Measurements from ENCODE around the gene RALGPS1. TPM values are rescaled to one million over a fixed set of nuclear protein-coding genes. Genes with fewer than 3 reads are reported as not detected.

RALGPS1 gene
- total RNA-seq, 2 experiments from 2014 or later: 1.9 to 2.2 TPM

DNA sequence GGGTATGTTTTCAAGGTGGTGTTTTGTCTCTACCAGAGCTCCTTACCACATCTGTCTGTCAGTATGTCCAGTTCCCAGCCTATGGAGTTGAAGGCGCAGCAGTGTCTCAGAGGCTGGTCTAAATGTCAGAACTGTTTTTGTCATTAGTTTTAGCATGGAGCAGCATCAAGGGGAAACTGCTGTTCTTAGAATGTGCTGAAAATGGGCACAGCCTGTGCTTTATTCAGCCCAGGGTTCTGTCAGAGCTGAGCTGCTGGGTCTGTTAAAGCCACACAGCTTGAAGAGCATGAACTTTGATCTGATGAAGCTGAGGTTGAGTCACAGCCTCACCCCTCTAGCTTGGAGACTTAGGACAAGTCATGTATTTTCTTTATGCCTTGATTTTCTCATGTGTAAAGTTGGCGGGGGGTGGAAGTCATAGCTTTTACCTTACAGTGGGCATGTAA, 71.9 kb downstream of the RALGPS1 start:
- ATAC-seq (peak; percentile 82), DNase-seq (peak; percentile 66)
- Mint-ChIP-seq H3K36me3 (ENCODE audit: low read depth) (peaks cover 5% of the 10 kb centered on the region), H3K27ac (peak overlapping the region; percentile 51), H3K4me3 (peak overlapping the region; percentile 19), H3K4me1 (ENCODE audit: low read depth) (peaks cover 40% of the 10 kb centered on the region), H3K27me3 (peaks cover 73% of the 10 kb centered on the region), H3K9me3 (peaks cover 5% of the 10 kb centered on the region)
- CTCF ChIA-PET: interaction anchor here (0.9 to 1.6 kb wide), 5 partner anchors 18 to 62 kb away, joined by 3 to 17 read pairs (median 4); no protein-coding TSS in a partner anchor
- TF ChIP-seq, protein P1, sequence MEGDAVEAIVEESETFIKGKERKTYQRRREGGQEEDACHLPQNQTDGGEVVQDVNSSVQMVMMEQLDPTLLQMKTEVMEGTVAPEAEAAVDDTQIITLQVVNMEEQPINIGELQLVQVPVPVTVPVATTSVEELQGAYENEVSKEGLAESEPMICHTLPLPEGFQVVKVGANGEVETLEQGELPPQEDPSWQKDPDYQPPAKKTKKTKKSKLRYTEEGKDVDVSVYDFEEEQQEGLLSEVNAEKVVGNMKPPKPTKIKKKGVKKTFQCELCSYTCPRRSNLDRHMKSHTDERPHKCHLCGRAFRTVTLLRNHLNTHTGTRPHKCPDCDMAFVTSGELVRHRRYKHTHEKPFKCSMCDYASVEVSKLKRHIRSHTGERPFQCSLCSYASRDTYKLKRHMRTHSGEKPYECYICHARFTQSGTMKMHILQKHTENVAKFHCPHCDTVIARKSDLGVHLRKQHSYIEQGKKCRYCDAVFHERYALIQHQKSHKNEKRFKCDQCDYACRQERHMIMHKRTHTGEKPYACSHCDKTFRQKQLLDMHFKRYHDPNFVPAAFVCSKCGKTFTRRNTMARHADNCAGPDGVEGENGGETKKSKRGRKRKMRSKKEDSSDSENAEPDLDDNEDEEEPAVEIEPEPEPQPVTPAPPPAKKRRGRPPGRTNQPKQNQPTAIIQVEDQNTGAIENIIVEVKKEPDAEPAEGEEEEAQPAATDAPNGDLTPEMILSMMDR (IDR thresholded peaks at IDR 0.05): no peak
- intact Hi-C loops (cut with micrococcal nuclease): loop anchor here (1.0 kb wide), 1 partner anchor 19 kb away; no protein-coding TSS in a partner anchor
- POLR2A ChIA-PET: interaction anchor here (1.1 to 1.5 kb wide), 3 partner anchors 11 to 19 kb away, joined by 4 to 5 read pairs (median 4); no protein-coding TSS in a partner anchor

DNA sequence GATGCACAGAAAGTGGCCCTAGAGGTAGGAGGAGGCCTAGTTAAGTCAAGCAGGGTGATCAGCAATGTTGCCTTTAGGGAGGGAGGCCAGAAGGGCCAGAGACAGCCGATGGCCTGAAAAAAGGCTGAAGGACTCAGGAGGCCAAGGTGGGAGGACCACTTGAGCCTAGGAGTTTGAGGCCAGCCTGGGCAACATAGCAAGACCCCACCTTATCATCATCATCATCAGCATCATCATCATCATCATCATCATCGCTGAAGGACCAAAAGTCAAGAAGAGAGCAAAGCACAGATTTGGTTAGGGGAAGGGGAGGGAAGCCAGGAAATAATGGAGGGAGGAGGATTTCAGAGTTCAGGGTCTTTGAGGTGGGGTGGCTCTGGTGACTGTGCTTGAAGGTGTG, 74.3 kb downstream of the RALGPS1 start:
- ChIA-PET CTCF (no interaction called here), POLR2A (no interaction called here)
- no peak overlapping the region for H3K27ac Mint-ChIP-seq
- peaks cover 36% of the 10 kb centered on the region for H3K4me1 Mint-ChIP-seq (ENCODE audit: low read depth)
- DNase-seq (no peak), ATAC-seq (no peak)
- intact Hi-C loops (cut with micrococcal nuclease): no loop called here
- H3K4me3 Mint-ChIP-seq: no peak overlapping the region
- TF ChIP-seq, protein P1 (IDR thresholded peaks at IDR 0.05): no peak
- H3K36me3 Mint-ChIP-seq (ENCODE audit: low read depth): peaks cover 2% of the 10 kb centered on the region
- peaks cover 5% of the 10 kb centered on the region for H3K9me3 Mint-ChIP-seq
- H3K27me3 Mint-ChIP-seq: peaks cover 72% of the 10 kb centered on the region

DNA sequence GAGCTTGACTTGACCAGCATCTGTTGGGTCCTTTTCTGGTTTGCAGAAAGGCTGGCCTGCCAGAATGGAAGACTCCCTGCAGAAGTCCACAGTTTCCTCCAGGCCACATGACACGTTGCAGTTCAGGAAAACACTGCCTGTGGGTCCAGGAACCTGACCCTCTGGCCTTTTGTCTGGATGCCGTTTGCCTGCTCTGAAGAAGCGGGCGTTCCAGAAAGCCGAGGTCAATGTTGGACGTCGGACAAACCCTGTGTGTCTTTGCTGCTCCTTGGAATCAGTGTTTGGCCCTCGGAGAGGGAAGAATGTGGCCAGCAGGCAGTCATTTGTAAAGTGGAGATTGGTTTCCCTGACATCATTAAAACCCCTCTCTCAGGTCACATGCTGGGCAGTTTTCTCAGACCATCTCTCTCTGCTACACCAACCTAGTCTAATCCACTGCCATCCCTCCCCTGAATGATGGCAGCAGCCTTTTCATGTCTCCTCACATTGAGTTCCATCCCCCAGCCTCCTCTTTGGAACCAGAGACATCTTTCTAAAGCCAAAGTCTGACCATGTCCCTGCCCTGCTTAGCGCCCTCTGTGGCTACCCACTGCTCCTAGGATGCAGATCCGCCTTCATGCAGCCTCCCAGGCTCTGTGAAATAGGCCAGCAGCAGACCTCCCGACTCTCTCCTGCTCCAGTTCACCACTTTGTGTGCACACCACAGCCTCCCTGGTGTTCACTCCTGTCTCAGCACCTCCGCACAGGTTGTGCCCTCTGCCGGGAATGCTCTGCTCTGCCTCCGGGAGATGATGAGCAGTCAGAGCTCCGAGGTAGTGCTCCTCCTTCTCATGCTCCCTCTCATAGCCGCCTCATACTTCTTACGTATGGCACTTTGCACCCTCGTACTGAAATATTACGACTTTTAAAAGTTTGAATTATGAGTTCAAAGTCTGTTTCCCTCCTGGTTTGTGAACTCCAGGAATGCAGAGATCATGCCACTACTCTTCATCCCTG, 75.6 kb downstream of the RALGPS1 start:
- CTCF ChIA-PET: no interaction called here
- POLR2A ChIA-PET: no interaction called here
- Mint-ChIP-seq H3K9me3 (peaks cover 5% of the 10 kb centered on the region), H3K4me3 (no peak overlapping the region), H3K36me3 (ENCODE audit: low read depth) (peaks cover 2% of the 10 kb centered on the region), H3K27ac (no peak overlapping the region), H3K4me1 (ENCODE audit: low read depth) (peaks cover 27% of the 10 kb centered on the region), H3K27me3 (peaks cover 63% of the 10 kb centered on the region)
- intact Hi-C loops (cut with micrococcal nuclease): no loop called here
- TF ChIP-seq, protein P1 (IDR thresholded peaks at IDR 0.05): no peak
- ATAC-seq (no peak), DNase-seq (no peak)

DNA sequence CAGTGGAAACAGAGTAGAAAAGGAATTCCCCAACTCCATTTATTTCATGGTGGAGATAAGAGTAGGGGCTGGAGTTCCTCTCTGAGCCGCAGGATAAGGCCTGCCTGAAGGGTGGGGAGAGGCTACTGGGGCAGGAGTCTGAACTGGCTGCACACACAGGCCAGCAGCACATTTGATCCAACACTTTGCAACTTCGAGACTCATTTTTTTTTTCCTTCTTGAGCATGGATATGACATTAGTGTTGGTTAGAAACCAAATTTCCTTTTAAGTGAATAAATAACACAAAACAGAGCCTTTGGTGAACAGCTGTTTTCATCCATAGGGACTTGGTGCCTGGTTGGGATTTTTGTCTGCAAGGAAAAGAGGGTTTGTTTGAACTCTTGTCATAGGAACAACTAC, 76.6 kb downstream of the RALGPS1 start:
- intact Hi-C loops (cut with micrococcal nuclease): no loop called here
- Mint-ChIP-seq H3K36me3 (ENCODE audit: low read depth) (peaks cover 2% of the 10 kb centered on the region), H3K27ac (no peak overlapping the region), H3K4me1 (ENCODE audit: low read depth) (peaks cover 20% of the 10 kb centered on the region), H3K4me3 (no peak overlapping the region), H3K27me3 (peaks cover 63% of the 10 kb centered on the region), H3K9me3 (peaks cover 5% of the 10 kb centered on the region)
- ChIA-PET CTCF (no interaction called here), POLR2A (no interaction called here)
- TF ChIP-seq, protein P1 (IDR thresholded peaks at IDR 0.05): no peak
- ATAC-seq (no peak), DNase-seq (no peak)

DNA sequence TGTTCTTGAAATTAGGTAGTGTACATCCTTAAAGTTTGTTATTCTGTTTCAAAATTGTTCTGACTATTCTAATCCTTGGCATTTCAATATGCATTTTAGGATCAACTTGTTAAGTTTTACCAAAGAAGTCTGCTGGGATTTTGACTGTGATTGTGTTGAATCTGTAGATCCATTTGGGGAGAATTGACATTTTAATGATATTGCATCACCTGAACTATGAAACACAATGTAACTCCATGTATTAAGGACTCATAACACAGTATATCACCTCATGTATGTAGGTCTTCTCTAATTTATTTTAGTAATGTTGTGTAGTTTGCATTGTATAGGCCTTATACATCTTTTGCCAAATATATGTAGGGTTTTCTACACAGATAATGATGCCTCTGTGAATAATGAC, 77.8 kb downstream of the RALGPS1 start:
- no peak overlapping the region for H3K27ac Mint-ChIP-seq
- TF ChIP-seq, protein P1 (IDR thresholded peaks at IDR 0.05): no peak
- no peak for DNase-seq
- intact Hi-C loops (cut with micrococcal nuclease): no loop called here
- no peak for ATAC-seq
- H3K4me1 Mint-ChIP-seq (ENCODE audit: low read depth): peaks cover 8% of the 10 kb centered on the region
- POLR2A ChIA-PET: no interaction called here
- no peak overlapping the region for H3K4me3 Mint-ChIP-seq
- H3K36me3 Mint-ChIP-seq (ENCODE audit: low read depth): peaks cover 5% of the 10 kb centered on the region
- CTCF ChIA-PET: no interaction called here
- H3K9me3 Mint-ChIP-seq: peaks cover 5% of the 10 kb centered on the region
- peaks cover 62% of the 10 kb centered on the region for H3K27me3 Mint-ChIP-seq
